WTC11 (cell line): ENCODE data around the gene ELP5. TPM values are rescaled to one million over a fixed set of nuclear protein-coding genes. Genes with fewer than 3 reads are reported as not detected.

Source experiments
- ATAC-seq: fragments of 200-7000 bp; cut with Tn5 transposase; 2 replicates; pipeline ENCODE4 v1.10.0; 2021; ENCODE audit warnings: mild to moderate bottlenecking, moderate library complexity
- CTCF ChIA-PET: fragments of 300-600 bp; sonication (Branson Sonifier 250); formaldehyde crosslinking; loops from one replicate; lab custom pipeline; 2021; ENCODE audit warnings: antibody characterized with exemption; lab: Charles Lee
- POLR2A ChIA-PET: fragments of 350-600 bp; sonication (Branson Sonifier 250); formaldehyde crosslinking; loops from one replicate; lab custom pipeline; 2021; ENCODE audit warnings: antibody characterized with exemption; lab: Charles Lee
- DNase-seq: peaks from one replicate; pipeline ENCODE4 v3.0.0; 2021; ENCODE audit warnings: low spot score
- H3K27ac Mint-ChIP-seq: 2 replicates; pipeline ENCODE4 v1.8.0; 2021; ENCODE audit warnings: mixed read lengths
- H3K27me3 Mint-ChIP-seq: 2 replicates; pipeline ENCODE4 v1.8.0; 2021; ENCODE audit warnings: low read depth, mild to moderate bottlenecking, moderate library complexity, mixed read lengths
- H3K36me3 Mint-ChIP-seq: 2 replicates; pipeline ENCODE4 v1.8.0; 2021; ENCODE audit warnings: mixed read lengths
- H3K4me1 Mint-ChIP-seq: 2 replicates; pipeline ENCODE4 v1.8.0; 2022; ENCODE audit warnings: mixed read lengths
- H3K4me3 Mint-ChIP-seq: 2 replicates; pipeline ENCODE4 v1.8.0; 2021; ENCODE audit warnings: mild to moderate bottlenecking, moderate library complexity, mixed read lengths
- H3K9me3 Mint-ChIP-seq: 2 replicates; pipeline ENCODE4 v1.8.0; 2021; ENCODE audit warnings: mixed read lengths
- E2F5 ChIP-seq: sonication (generic); formaldehyde crosslinking; IDR thresholded peaks from 2 replicates; pipeline ENCODE4 v1.8.1; 2022; ENCODE audit warnings: mild to moderate bottlenecking, moderate library complexity, missing genetic modification reagents
- MLX ChIP-seq: sonication (generic); formaldehyde crosslinking; IDR thresholded peaks from 2 replicates; pipeline ENCODE4 v1.8.1; 2023; ENCODE audit warnings: mild to moderate bottlenecking, missing genetic modification reagents, moderate library complexity
- NFATC4 ChIP-seq: fragments of 250-450 bp; sonication (Bioruptor Pico); IDR thresholded peaks from 2 replicates; pipeline ENCODE4 v1.9.0; 2021; ENCODE audit warnings: mild to moderate bottlenecking
- SOX15 ChIP-seq: fragments of 250-450 bp; sonication (Bioruptor Pico); IDR thresholded peaks from 2 replicates; pipeline ENCODE4 v1.9.0; 2021; ENCODE audit warnings: mild to moderate bottlenecking
- ZNF416 ChIP-seq: fragments of 250-450 bp; sonication (Bioruptor Pico); IDR thresholded peaks from 2 replicates; pipeline ENCODE4 v1.9.0; 2021; ENCODE audit warnings: mild to moderate bottlenecking, inconsistent platforms
- ZNF532 ChIP-seq: fragments of 250-450 bp; sonication (Bioruptor Pico); IDR thresholded peaks from 2 replicates; pipeline ENCODE4 v1.9.0; 2021; ENCODE audit warnings: mild to moderate bottlenecking, borderline replicate concordance
- total RNA-seq: library from RNA; stranded (reverse); gene quantifications from 3 replicates; pipeline ENCODE4 v1.2.3, GENCODE V29; 2021
- TF ChIP-seq, protein P1 (sequence below): sonication (generic); formaldehyde crosslinking; IDR thresholded peaks from 2 replicates; pipeline ENCODE4 v1.8.1; 2023; ENCODE audit warnings: mild to moderate bottlenecking, missing genetic modification reagents, borderline replicate concordance
- TF ChIP-seq, protein P2 (sequence below): sonication (generic); formaldehyde crosslinking; IDR thresholded peaks from 2 replicates; pipeline ENCODE4 v1.8.0; 2023; ENCODE audit warnings: mild to moderate bottlenecking, missing genetic modification reagents
- TF ChIP-seq, protein P3 (sequence below): fragments of 250-450 bp; sonication (Bioruptor Pico); IDR thresholded peaks from 2 replicates; pipeline ENCODE4 v1.8.0; 2021; ENCODE audit warnings: mild to moderate bottlenecking

ELP5 gene
- total RNA-seq, 1 experiment from 2014 or later, result 101 TPM

GRCh38 chr17:7220593-7221277 is 31.3 kb upstream of the ELP5 start:
- Mint-ChIP-seq H3K27ac (peak overlapping the region; percentile 93), H3K4me1 (peaks cover 43% of the 10 kb centered on the region), H3K4me3 (peak overlapping the region; percentile 89), H3K36me3 (peaks cover 11% of the 10 kb centered on the region), H3K9me3 (no peaks in the 10 kb centered on the region), H3K27me3 (peaks cover 4% of the 10 kb centered on the region; the same call in 1 of the 2 replicates)
- ChIA-PET CTCF (interaction anchor here (0.6 to 4.8 kb wide), 22 partner anchors 10 to 340 kb away, joined by 3 to 36 read pairs (median 4); partner anchors contain the start of genes ACAP1, DVL2, GABARAP and PHF23), POLR2A (interaction anchor here (0.6 to 2.1 kb wide), 10 partner anchors 10 to 185 kb away, joined by 3 to 9 read pairs (median 6); partner anchors contain the start of genes CTDNEP1, DVL2, PHF23 and SLC16A13)
- DNase-seq, result peak; percentile 69
- ATAC-seq, result peak; percentile 50
- TF ChIP-seq NFATC4 (CRISPR knock-in tag) (0 out of 2 replicates have a peak, but pooled peaks have one; percentile 33), MLX (CRISPR knock-in tag) (0 out of 2 replicates have a peak, but pooled peaks have one; percentile 43), ZNF416 (CRISPR knock-in tag) (0 out of 2 replicates have a peak, but pooled peaks have one; percentile 19), ZNF532 (CRISPR knock-in tag) (0 out of 2 replicates have a peak, but pooled peaks have one; percentile 14), E2F5 (CRISPR knock-in tag) (peak; percentile 52; the same call in 1 of the 2 replicates), SOX15 (CRISPR knock-in tag) (no peak)
- TF ChIP-seq, protein P1, sequence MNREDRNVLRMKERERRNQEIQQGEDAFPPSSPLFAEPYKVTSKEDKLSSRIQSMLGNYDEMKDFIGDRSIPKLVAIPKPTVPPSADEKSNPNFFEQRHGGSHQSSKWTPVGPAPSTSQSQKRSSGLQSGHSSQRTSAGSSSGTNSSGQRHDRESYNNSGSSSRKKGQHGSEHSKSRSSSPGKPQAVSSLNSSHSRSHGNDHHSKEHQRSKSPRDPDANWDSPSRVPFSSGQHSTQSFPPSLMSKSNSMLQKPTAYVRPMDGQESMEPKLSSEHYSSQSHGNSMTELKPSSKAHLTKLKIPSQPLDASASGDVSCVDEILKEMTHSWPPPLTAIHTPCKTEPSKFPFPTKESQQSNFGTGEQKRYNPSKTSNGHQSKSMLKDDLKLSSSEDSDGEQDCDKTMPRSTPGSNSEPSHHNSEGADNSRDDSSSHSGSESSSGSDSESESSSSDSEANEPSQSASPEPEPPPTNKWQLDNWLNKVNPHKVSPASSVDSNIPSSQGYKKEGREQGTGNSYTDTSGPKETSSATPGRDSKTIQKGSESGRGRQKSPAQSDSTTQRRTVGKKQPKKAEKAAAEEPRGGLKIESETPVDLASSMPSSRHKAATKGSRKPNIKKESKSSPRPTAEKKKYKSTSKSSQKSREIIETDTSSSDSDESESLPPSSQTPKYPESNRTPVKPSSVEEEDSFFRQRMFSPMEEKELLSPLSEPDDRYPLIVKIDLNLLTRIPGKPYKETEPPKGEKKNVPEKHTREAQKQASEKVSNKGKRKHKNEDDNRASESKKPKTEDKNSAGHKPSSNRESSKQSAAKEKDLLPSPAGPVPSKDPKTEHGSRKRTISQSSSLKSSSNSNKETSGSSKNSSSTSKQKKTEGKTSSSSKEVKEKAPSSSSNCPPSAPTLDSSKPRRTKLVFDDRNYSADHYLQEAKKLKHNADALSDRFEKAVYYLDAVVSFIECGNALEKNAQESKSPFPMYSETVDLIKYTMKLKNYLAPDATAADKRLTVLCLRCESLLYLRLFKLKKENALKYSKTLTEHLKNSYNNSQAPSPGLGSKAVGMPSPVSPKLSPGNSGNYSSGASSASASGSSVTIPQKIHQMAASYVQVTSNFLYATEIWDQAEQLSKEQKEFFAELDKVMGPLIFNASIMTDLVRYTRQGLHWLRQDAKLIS (CRISPR knock-in tag), result no peak
- TF ChIP-seq, protein P2, sequence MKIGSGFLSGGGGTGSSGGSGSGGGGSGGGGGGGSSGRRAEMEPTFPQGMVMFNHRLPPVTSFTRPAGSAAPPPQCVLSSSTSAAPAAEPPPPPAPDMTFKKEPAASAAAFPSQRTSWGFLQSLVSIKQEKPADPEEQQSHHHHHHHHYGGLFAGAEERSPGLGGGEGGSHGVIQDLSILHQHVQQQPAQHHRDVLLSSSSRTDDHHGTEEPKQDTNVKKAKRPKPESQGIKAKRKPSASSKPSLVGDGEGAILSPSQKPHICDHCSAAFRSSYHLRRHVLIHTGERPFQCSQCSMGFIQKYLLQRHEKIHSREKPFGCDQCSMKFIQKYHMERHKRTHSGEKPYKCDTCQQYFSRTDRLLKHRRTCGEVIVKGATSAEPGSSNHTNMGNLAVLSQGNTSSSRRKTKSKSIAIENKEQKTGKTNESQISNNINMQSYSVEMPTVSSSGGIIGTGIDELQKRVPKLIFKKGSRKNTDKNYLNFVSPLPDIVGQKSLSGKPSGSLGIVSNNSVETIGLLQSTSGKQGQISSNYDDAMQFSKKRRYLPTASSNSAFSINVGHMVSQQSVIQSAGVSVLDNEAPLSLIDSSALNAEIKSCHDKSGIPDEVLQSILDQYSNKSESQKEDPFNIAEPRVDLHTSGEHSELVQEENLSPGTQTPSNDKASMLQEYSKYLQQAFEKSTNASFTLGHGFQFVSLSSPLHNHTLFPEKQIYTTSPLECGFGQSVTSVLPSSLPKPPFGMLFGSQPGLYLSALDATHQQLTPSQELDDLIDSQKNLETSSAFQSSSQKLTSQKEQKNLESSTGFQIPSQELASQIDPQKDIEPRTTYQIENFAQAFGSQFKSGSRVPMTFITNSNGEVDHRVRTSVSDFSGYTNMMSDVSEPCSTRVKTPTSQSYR (CRISPR knock-in tag), result no peak
- TF ChIP-seq, protein P3, sequence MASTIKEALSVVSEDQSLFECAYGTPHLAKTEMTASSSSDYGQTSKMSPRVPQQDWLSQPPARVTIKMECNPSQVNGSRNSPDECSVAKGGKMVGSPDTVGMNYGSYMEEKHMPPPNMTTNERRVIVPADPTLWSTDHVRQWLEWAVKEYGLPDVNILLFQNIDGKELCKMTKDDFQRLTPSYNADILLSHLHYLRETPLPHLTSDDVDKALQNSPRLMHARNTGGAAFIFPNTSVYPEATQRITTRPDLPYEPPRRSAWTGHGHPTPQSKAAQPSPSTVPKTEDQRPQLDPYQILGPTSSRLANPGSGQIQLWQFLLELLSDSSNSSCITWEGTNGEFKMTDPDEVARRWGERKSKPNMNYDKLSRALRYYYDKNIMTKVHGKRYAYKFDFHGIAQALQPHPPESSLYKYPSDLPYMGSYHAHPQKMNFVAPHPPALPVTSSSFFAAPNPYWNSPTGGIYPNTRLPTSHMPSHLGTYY (CRISPR knock-in tag), result no peak
